Measurements from ENCODE around the gene TPRA1. TPM values are rescaled to one million over a fixed set of nuclear protein-coding genes. Genes with fewer than 3 reads are reported as not detected.

Gene TPRA1
- total RNA-seq, 4 donors from 2014 or later, result 36.2 to 47.5 (median 43.2) TPM

DNA sequence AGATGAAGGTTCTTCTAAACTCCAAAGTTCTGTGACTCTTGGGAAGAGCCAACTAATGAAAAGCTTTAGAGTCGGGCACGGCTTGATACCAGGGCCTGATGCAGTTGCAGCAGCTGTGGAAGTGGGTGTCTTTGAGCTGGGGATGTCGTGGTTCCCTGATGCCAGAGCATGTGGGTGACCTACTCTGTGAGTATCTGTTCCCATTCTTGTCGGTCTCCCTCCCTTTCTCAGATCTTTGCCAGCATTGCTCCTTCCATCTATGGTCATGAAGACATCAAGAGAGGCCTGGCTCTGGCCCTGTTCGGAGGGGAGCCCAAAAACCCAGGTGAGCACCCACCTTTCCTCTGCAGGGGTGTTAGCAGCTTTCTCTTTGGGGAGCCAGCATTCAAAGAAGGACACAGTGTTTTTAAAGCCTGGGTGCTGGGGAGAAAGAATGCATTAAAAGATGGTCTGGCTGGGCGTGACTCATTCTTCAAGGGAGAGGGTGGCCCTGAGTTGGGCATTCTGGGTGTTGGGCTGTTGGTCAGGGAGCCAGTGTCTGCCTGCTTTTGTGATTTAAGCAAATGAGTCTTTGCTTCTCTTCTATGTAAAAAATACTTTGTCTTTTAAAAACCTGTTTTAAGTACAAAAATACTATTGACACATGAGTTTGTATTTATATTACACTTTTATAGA lies 25.2 kb upstream of the TPRA1 start:
- DNase-seq, result no peak
- no peaks in the 10 kb centered on the region for H3K27me3 ChIP-seq
- no peaks in the 10 kb centered on the region for H3K9me3 ChIP-seq
- peaks cover 11 to 16% of the 10 kb centered on the region in 2 donors for H3K4me1 ChIP-seq
- WGBS, 2 donors, result 93% methylated on average over 6 of the region's 6 CpGs
- TF ChIP-seq POLR2A (IDR thresholded peaks at IDR 0.05), result no peak
- TF ChIP-seq, protein P1, sequence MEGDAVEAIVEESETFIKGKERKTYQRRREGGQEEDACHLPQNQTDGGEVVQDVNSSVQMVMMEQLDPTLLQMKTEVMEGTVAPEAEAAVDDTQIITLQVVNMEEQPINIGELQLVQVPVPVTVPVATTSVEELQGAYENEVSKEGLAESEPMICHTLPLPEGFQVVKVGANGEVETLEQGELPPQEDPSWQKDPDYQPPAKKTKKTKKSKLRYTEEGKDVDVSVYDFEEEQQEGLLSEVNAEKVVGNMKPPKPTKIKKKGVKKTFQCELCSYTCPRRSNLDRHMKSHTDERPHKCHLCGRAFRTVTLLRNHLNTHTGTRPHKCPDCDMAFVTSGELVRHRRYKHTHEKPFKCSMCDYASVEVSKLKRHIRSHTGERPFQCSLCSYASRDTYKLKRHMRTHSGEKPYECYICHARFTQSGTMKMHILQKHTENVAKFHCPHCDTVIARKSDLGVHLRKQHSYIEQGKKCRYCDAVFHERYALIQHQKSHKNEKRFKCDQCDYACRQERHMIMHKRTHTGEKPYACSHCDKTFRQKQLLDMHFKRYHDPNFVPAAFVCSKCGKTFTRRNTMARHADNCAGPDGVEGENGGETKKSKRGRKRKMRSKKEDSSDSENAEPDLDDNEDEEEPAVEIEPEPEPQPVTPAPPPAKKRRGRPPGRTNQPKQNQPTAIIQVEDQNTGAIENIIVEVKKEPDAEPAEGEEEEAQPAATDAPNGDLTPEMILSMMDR (IDR thresholded peaks at IDR 0.05), result no peak
- H3K36me3 ChIP-seq, result peaks cover 4 to 11% of the 10 kb centered on the region in 2 donors
- H3K4me3 ChIP-seq (replicated peaks in 1 of 3), result no peak overlapping the region
- intact Hi-C loops (cut with DNase I), result no loop called here
- H3K27ac ChIP-seq, result no peak overlapping the region

DNA sequence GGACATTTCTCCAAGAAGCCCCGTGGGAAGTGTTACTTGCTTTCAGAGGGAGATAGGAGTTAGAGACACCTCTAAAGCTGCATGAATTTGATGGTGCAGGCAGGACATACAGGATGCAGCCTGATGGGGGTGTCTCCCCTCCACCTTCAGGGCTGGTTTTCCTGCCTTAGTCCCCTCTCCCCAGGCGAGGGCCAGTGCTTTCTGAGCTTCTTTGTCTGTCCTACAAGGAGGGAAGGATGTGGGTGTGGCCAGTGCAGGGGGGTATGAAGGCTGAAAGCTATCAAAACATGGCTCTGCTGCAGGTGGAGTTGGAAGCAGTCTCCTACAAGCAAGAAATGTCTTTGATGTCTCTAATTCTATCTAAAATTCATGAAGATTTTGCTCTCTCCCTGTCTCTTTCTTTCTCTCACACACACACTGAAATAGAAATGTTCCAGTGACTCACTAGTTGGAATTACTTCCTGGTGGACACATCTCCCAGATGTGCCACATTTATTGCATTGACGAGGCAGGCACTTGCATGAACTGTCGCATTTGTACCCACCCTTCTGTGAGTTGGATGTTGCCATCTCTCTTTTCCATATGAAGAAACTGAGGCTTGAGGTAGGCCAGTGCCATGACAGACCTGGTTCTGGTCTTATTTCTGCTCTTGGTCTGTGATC lies 24.5 kb upstream of the TPRA1 start:
- 87 to 96% methylated on average over 4 of the region's 4 CpGs for WGBS, 2 donors

DNA sequence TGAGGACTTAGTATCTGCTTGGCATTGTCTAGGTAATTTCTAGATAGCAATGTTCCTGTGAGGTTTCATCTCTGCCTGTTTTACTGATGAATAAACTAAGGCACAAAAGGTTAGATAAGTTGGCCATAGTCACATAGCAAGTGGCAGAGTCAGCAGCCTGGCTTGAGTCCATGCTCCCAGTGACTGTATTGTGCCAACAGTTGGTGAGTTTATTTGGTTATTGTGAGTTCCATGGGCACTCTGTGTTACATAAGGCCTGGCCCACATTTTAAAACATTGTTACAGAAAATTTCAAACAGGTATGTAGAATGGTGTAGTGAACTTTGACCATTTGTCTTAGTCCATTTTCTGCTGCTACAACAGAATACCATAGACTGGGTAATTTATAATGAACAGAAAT lies 22.9 kb upstream of the TPRA1 start:
- peak overlapping the region; percentile 14 to 50 (median 41) for H3K27ac ChIP-seq
- no peak for TF ChIP-seq POLR2A (IDR thresholded peaks at IDR 0.05)
- TF ChIP-seq, protein P1 (IDR thresholded peaks at IDR 0.05), result no peak
- DNase-seq, result peak; percentile 82 to 87
- intact Hi-C loops (cut with DNase I), result no loop called here
- no peak overlapping the region for H3K4me3 ChIP-seq (replicated peaks in 1 of 3)
- no peaks in the 10 kb centered on the region for H3K36me3 ChIP-seq
- H3K4me1 ChIP-seq, result peaks cover 11 to 16% of the 10 kb centered on the region in 2 donors
- no peaks in the 10 kb centered on the region for H3K27me3 ChIP-seq
- no peaks in the 10 kb centered on the region for H3K9me3 ChIP-seq

More for the DNA sequence above, 24.5 kb upstream of the TPRA1 start:
- DNase-seq, result no peak
- no peak for TF ChIP-seq POLR2A (IDR thresholded peaks at IDR 0.05)
- TF ChIP-seq, protein P1 (IDR thresholded peaks at IDR 0.05), result no peak
- H3K4me1 ChIP-seq, result peaks cover 11 to 16% of the 10 kb centered on the region in 2 donors
- no peaks in the 10 kb centered on the region for H3K9me3 ChIP-seq
- no peak overlapping the region for H3K27ac ChIP-seq
- H3K36me3 ChIP-seq, result peaks cover 0 to 4% of the 10 kb centered on the region in 2 donors
- no peaks in the 10 kb centered on the region for H3K27me3 ChIP-seq
- H3K4me3 ChIP-seq (replicated peaks in 1 of 3), result no peak overlapping the region
- intact Hi-C loops (cut with DNase I), result no loop called here

DNA sequence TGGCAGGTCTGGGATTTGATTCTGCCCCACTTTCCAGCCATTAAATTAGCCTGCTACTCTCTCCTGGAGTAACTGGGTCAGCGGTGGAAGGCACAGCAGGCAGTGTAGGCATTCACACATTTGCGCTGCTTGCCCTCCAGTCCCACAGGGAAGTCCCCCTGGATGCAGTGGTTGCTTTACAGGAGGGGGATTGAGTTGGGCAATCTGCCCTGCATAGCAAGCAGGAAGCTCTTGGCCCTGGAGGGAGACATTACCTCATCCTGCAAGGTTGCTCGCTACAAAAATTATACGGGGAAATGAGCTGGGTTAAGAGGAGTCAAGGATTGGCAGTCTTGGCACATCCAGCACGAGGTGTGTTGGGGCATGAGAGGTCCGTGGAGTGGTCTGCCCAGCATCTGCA lies 22.4 kb upstream of the TPRA1 start:
- Histone ChIP-seq H3K36me3 (peaks cover 0 to 2% of the 10 kb centered on the region in 2 donors), H3K27ac (peak overlapping the region in 2 of 3 donors; percentile 14 to 50), H3K4me1 (peaks cover 11 to 16% of the 10 kb centered on the region in 2 donors), H3K27me3 (no peaks in the 10 kb centered on the region), H3K9me3 (no peaks in the 10 kb centered on the region), H3K4me3 (replicated peaks in 1 of 3) (no peak overlapping the region)
- DNase-seq, result peak; percentile 70 to 80
- WGBS, 2 donors, result 38 to 48% methylated on average over 6 of the region's 6 CpGs
- intact Hi-C loops (cut with DNase I), result no loop called here
- TF ChIP-seq, protein P1 (IDR thresholded peaks at IDR 0.05), result no peak
- TF ChIP-seq POLR2A (IDR thresholded peaks at IDR 0.05), result no peak

DNA sequence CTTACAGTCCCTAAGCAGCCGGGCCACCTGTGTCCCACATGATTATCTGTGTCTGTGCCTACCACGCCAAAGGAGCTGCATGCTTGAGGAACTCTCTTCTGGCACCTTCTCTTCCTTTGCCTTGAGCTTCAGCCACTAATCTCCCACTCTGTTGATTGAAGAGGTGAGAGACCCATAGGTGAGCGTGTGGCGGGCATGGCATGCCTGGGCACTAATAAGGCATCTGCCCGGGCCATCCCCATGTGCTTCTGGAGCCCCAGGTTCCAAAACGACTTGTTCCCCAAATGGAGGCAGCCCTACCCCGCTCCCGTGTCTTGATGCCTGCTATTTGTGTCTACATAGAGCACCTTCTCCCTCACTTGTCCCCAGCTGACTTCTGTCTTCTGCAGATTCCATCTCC lies 20.7 kb upstream of the TPRA1 start:
- intact Hi-C loops (cut with DNase I), result no loop called here
- Histone ChIP-seq H3K27me3 (no peaks in the 10 kb centered on the region), H3K27ac (no peak overlapping the region), H3K4me3 (replicated peaks in 1 of 3) (no peak overlapping the region), H3K9me3 (no peaks in the 10 kb centered on the region), H3K36me3 (peaks cover 9% of the 10 kb centered on the region in 2 donors), H3K4me1 (peaks cover 11 to 16% of the 10 kb centered on the region in 2 donors)
- TF ChIP-seq, protein P1 (IDR thresholded peaks at IDR 0.05), result no peak
- no peak for TF ChIP-seq POLR2A (IDR thresholded peaks at IDR 0.05)
- no peak for DNase-seq
- 96 to 97% methylated on average over 8 of the region's 8 CpGs for WGBS, 2 donors

All from thyroid gland (tissue), 4 donors.